ENCODE measurements around the gene SYT2. TPM values are rescaled to one million over a fixed set of nuclear protein-coding genes. Genes with fewer than 3 reads are reported as not detected.

Gene SYT2
- total and polyA plus RNA-seq, 2 donors (not counting 1 experiment from before 2014, with no cell fraction given): 0.03 TPM; not detected in 1

DNA sequence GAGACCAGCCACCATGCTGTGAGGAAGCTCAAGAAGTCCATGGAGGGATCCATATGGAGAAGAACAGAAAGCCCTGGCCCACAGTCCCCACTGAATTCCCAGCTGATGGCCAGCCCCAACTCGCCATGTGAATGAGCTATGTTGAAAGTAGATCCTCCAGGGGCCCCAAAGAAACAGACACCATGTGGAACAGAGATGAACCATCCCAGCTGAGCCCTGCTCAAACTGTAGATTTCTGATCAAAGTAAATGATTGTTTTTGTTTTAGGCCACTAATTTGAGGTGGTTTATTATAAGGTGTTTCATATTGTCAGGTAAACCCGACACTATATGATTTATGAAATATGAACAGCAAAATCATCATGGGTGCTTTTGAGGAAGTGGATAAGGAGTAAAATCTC lies 32.8 kb downstream of the SYT2 start:
- no peak for TF ChIP-seq EZH2 (IDR thresholded peaks at IDR 0.05; ENCODE audit: low read length, missing control alignments)
- TF ChIP-seq, protein P1, sequence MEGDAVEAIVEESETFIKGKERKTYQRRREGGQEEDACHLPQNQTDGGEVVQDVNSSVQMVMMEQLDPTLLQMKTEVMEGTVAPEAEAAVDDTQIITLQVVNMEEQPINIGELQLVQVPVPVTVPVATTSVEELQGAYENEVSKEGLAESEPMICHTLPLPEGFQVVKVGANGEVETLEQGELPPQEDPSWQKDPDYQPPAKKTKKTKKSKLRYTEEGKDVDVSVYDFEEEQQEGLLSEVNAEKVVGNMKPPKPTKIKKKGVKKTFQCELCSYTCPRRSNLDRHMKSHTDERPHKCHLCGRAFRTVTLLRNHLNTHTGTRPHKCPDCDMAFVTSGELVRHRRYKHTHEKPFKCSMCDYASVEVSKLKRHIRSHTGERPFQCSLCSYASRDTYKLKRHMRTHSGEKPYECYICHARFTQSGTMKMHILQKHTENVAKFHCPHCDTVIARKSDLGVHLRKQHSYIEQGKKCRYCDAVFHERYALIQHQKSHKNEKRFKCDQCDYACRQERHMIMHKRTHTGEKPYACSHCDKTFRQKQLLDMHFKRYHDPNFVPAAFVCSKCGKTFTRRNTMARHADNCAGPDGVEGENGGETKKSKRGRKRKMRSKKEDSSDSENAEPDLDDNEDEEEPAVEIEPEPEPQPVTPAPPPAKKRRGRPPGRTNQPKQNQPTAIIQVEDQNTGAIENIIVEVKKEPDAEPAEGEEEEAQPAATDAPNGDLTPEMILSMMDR (conservative IDR thresholded peaks at IDR 0.05 in 1 of 2, IDR thresholded peaks at IDR 0.05 in 1 of 2; ENCODE audit: low read depth in 1 of 2, low read length in 2 of 2): no peak
- no peak overlapping the region for H2AFZ ChIP-seq (ENCODE audit: low read length)
- no peak overlapping the region for H3K9ac ChIP-seq (ENCODE audit: insufficient read depth, low read length)
- no peaks in the 10 kb centered on the region for H3K9me3 ChIP-seq (ENCODE audit: control insufficient read depth, insufficient read depth, low read depth, low read length)
- H4K20me1 ChIP-seq (ENCODE audit: control insufficient read depth, extremely low read depth, insufficient read depth, low read length): no peaks in the 10 kb centered on the region
- no peaks in the 10 kb centered on the region for H3K4me1 ChIP-seq (ENCODE audit: control insufficient read depth, extremely low read depth, insufficient read depth, low read length)
- no peaks in the 10 kb centered on the region for H3K79me2 ChIP-seq (ENCODE audit: control insufficient read depth, insufficient read depth, low read length)
- H3K36me3 ChIP-seq (ENCODE audit: control insufficient read depth, insufficient read depth, low read length): no peaks in the 10 kb centered on the region
- H3K27ac ChIP-seq (ENCODE audit: insufficient read depth, low read length): no peak overlapping the region
- H3K4me2 ChIP-seq (ENCODE audit: extremely low read depth, insufficient read depth, low read length): no peak overlapping the region
- H3K4me3 ChIP-seq (replicated peaks in 1 of 4; ENCODE audit: control extremely low read depth in 1 of 4, insufficient read depth in 1 of 4, low read depth in 3 of 4, low read length in 4 of 4): no peak overlapping the region
- DNase-seq (ENCODE audit: low read depth in 2 of 2): no peak
- H3K27me3 ChIP-seq (ENCODE audit: control insufficient read depth, insufficient read depth, low read length): peaks cover 9% of the 10 kb centered on the region

DNA sequence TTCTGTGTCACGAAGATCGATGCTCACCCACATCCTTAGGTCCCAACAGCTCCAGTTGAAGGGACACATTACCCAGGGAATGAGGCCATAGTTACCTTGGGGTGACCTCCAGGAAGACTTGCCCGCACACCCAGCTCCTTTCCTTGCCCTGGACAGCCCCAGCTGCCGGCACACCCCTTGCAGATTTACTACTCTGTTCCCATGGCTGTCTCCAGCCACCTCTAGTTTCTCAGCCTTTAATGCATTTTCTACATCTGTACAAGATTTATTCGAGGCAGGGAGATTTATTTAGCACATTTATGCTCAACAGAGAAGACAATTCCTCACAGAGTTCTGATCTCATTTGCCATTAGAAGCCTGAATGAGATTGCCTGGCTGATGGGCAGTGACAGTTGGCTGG lies 36.7 kb downstream of the SYT2 start:
- no peaks in the 10 kb centered on the region for H3K36me3 ChIP-seq (ENCODE audit: control insufficient read depth, insufficient read depth, low read length)
- TF ChIP-seq, protein P1 (conservative IDR thresholded peaks at IDR 0.05 in 1 of 2, IDR thresholded peaks at IDR 0.05 in 1 of 2; ENCODE audit: low read depth in 1 of 2, low read length in 2 of 2): no peak
- TF ChIP-seq EZH2 (IDR thresholded peaks at IDR 0.05; ENCODE audit: low read length, missing control alignments): no peak
- peaks cover 11% of the 10 kb centered on the region for H3K27me3 ChIP-seq (ENCODE audit: control insufficient read depth, insufficient read depth, low read length)
- H3K4me1 ChIP-seq (ENCODE audit: control insufficient read depth, extremely low read depth, insufficient read depth, low read length): no peaks in the 10 kb centered on the region
- no peak overlapping the region for H3K4me3 ChIP-seq (replicated peaks in 1 of 4; ENCODE audit: control extremely low read depth in 1 of 4, insufficient read depth in 1 of 4, low read depth in 3 of 4, low read length in 4 of 4)
- no peaks in the 10 kb centered on the region for H4K20me1 ChIP-seq (ENCODE audit: control insufficient read depth, extremely low read depth, insufficient read depth, low read length)
- no peaks in the 10 kb centered on the region for H3K9me3 ChIP-seq (ENCODE audit: control insufficient read depth, insufficient read depth, low read depth, low read length)
- no peak overlapping the region for H2AFZ ChIP-seq (ENCODE audit: low read length)
- H3K4me2 ChIP-seq (ENCODE audit: extremely low read depth, insufficient read depth, low read length): no peak overlapping the region
- H3K9ac ChIP-seq (ENCODE audit: insufficient read depth, low read length): no peak overlapping the region
- H3K27ac ChIP-seq (ENCODE audit: insufficient read depth, low read length): no peak overlapping the region
- no peak for DNase-seq (ENCODE audit: low read depth in 2 of 2)
- no peaks in the 10 kb centered on the region for H3K79me2 ChIP-seq (ENCODE audit: control insufficient read depth, insufficient read depth, low read length)

DNA sequence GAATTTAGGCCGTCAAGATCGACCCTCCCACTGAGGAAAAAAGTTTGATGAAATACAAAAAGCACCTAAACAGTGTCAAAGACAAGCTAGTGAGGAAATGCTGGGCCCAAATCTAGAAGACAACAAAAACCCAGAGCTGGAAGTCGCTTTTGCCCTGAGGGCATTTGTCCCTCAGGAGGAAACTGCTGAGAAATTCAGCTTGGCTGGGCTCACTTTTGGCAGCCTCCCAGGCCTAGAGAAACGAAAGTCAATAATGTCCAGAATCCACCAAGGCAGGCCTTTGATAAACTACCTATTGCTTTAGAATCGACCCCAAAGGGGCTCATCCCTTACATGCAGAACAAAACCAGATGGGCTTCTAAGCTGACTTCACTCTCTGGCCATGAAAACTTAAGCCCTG lies 38.9 kb downstream of the SYT2 start:
- Histone ChIP-seq H3K9ac (ENCODE audit: insufficient read depth, low read length) (no peak overlapping the region), H3K4me3 (replicated peaks in 1 of 4; ENCODE audit: control extremely low read depth in 1 of 4, insufficient read depth in 1 of 4, low read depth in 3 of 4, low read length in 4 of 4) (no peak overlapping the region), H3K27me3 (ENCODE audit: control insufficient read depth, insufficient read depth, low read length) (peaks cover 11% of the 10 kb centered on the region), H3K79me2 (ENCODE audit: control insufficient read depth, insufficient read depth, low read length) (no peaks in the 10 kb centered on the region), H3K4me1 (ENCODE audit: control insufficient read depth, extremely low read depth, insufficient read depth, low read length) (no peaks in the 10 kb centered on the region), H2AFZ (ENCODE audit: low read length) (no peak overlapping the region), H3K36me3 (ENCODE audit: control insufficient read depth, insufficient read depth, low read length) (no peaks in the 10 kb centered on the region), H3K4me2 (ENCODE audit: extremely low read depth, insufficient read depth, low read length) (no peak overlapping the region), H4K20me1 (ENCODE audit: control insufficient read depth, extremely low read depth, insufficient read depth, low read length) (no peaks in the 10 kb centered on the region), H3K9me3 (ENCODE audit: control insufficient read depth, insufficient read depth, low read depth, low read length) (no peaks in the 10 kb centered on the region), H3K27ac (ENCODE audit: insufficient read depth, low read length) (no peak overlapping the region)
- no peak for DNase-seq (ENCODE audit: low read depth in 2 of 2)
- TF ChIP-seq, protein P1 (conservative IDR thresholded peaks at IDR 0.05 in 1 of 2, IDR thresholded peaks at IDR 0.05 in 1 of 2; ENCODE audit: low read depth in 1 of 2, low read length in 2 of 2): no peak
- TF ChIP-seq EZH2 (IDR thresholded peaks at IDR 0.05; ENCODE audit: low read length, missing control alignments): no peak
